K562 (cell line): Measurements from ENCODE around the gene ZNF627.
A peak's percentile ranks its signal among the peaks of the same experiment; 100 is the strongest.

Experiments
- BCLAF1 ChIP-seq, 2 experiments: fragments of 450-650 bp in 1 of 2; IDR thresholded peaks; 2 replicates each; pipeline ENCODE4 v1.6.1; 2011 to 2017; ENCODE audit warnings: low read depth in 2 of 2, antibody characterized with exemption in 1 of 2, borderline replicate concordance in 1 of 2, low read length in 1 of 2, mild to moderate bottlenecking in 1 of 2, mixed read lengths in 1 of 2; ENCODE audit not compliant: control insufficient read depth in 1 of 2
- CBX2 ChIP-seq: fragments of 200-600 bp; sonication (generic); IDR thresholded peaks from one replicate; pipeline ENCODE4 v1.6.1; 2012; ENCODE audit warnings: mild to moderate bottlenecking, low read length, inconsistent platforms; ENCODE audit not compliant: insufficient read depth, poor library complexity, severe bottlenecking
- CREM ChIP-seq: IDR thresholded peaks from 2 replicates; pipeline ENCODE4 v1.6.1; 2014; ENCODE audit warnings: antibody characterized with exemption, low read depth
- CTCF ChIP-seq, 3 experiments: IDR thresholded peaks in 2 of 3; conservative IDR thresholded peaks in 1 of 3; 2 replicates each; pipeline ENCODE4 v1.5.1; 2011 to 2012; ENCODE audit warnings: low read length in 3 of 3, mild to moderate bottlenecking in 3 of 3, control low read depth in 2 of 3, improper control_type of control experiment in 1 of 3, inconsistent platforms in 1 of 3, low read depth in 1 of 3, mixed read lengths in 1 of 3, moderate library complexity in 1 of 3; ENCODE audit not compliant: insufficient read depth in 2 of 3
- KAT7 ChIP-seq: sonication (generic); formaldehyde crosslinking; IDR thresholded peaks from 2 replicates; pipeline ENCODE4 v1.8.0; 2022; ENCODE audit warnings: missing genetic modification reagents, mild to moderate bottlenecking, borderline replicate concordance
- RAD21 ChIP-seq, 2 experiments: fragments of 250-450 bp in 1 of 2; fragments of 450-650 bp in 1 of 2; sonication (Bioruptor Pico) in 1 of 2; formaldehyde crosslinking in 1 of 2; IDR thresholded peaks in 1 of 2; conservative IDR thresholded peaks in 1 of 2; 2 replicates each; pipeline versions ENCODE4 v1.4.0 to v1.8.0; 2020 to 2022; ENCODE audit warnings: mild to moderate bottlenecking in 2 of 2, moderate library complexity in 1 of 2
- RFX5 ChIP-seq: IDR thresholded peaks from 2 replicates; pipeline ENCODE4 v1.6.1; 2011; ENCODE audit warnings: low read depth, mild to moderate bottlenecking, improper control_type of control experiment, low read length
- SP2 ChIP-seq: IDR thresholded peaks from 2 replicates; pipeline ENCODE4 v1.6.1; 2011; ENCODE audit warnings: mild to moderate bottlenecking, low read depth, low read length, moderate library complexity; ENCODE audit not compliant: poor library complexity, severe bottlenecking; ENCODE audit errors: extremely low read depth
- ZBTB43 ChIP-seq: sonication (generic); formaldehyde crosslinking; IDR thresholded peaks from 2 replicates; pipeline ENCODE4 v1.8.0; 2023; ENCODE audit warnings: mild to moderate bottlenecking, missing genetic modification reagents
- ZC3H8 ChIP-seq: fragments of 450-650 bp; IDR thresholded peaks from 2 replicates; pipeline ENCODE4 v1.6.1; 2017

GRCh38 chr19:11587975-11588631, 9.2 kb upstream of the ZNF627 start:
- TF ChIP-seq CTCF (IDR thresholded peaks at IDR 0.05 in 2 of 3, conservative IDR thresholded peaks at IDR 0.05 in 1 of 3; ENCODE audit: insufficient read depth in 2 of 3, low read depth in 1 of 3, low read length in 3 of 3) = peak in 1 of 3 experiments; percentile 5; a peak in 1 of 6 replicates
- TF ChIP-seq BCLAF1 (IDR thresholded peaks at IDR 0.05; ENCODE audit: borderline replicate concordance in 1 of 2, control insufficient read depth in 1 of 2, low read depth in 2 of 2, low read length in 1 of 2) = no peak
- TF ChIP-seq RFX5 = no peak
- no peak for TF ChIP-seq RAD21 (CRISPR knock-in tag; conservative IDR thresholded peaks at IDR 0.05 in 1 of 2, IDR thresholded peaks at IDR 0.05 in 1 of 2)
- TF ChIP-seq KAT7 (CRISPR knock-in tag) = no peak
- TF ChIP-seq ZC3H8 = no peak
- TF ChIP-seq CREM = no peak
- no peak for TF ChIP-seq SP2
- no peak for TF ChIP-seq ZBTB43 (CRISPR knock-in tag)
- no peak for TF ChIP-seq CBX2
